Brain (organoid and tissue), 1 donor: ENCODE data around the gene EBI3. TPM values are rescaled to one million over a fixed set of nuclear protein-coding genes. Genes with fewer than 3 reads are reported as not detected.

Experiments used
- polyA plus RNA-seq: library from polyadenylated mRNA; stranded (reverse); fragments of 350-450 nt; fragmentation: Illumina TruSeq; extraction: RNeasy Lipid Tissue Mini Kit (QIAGEN cat#74804); gene quantifications from one replicate; pipeline ENCODE4 v1.2.3, GENCODE V29; 2015; ENCODE audit warnings: low read depth, low replicate concordance; ENCODE audit not compliant: insufficient read depth

Gene EBI3
- polyA plus RNA-seq, 1 donor from 2014 or later = 1.1 TPM

Other genes starting within 250 kb of the EBI3 start
- 3,920 TPM for gene EEF2, start 244.1 kb upstream of the EBI3 start, polyA plus RNA-seq
- 41.9 TPM for gene PIAS4, start 221.8 kb upstream of the EBI3 start, polyA plus RNA-seq
- gene ZBTB7A, start 162.6 kb upstream of the EBI3 start, polyA plus RNA-seq = 17.0 TPM
- 266 TPM for gene MAP2K2, start 105.4 kb upstream of the EBI3 start, polyA plus RNA-seq
- 0.39 TPM for gene CREB3L3, start 75.9 kb upstream of the EBI3 start, polyA plus RNA-seq
- 39.6 TPM for gene SIRT6, start 47.0 kb upstream of the EBI3 start, polyA plus RNA-seq
- 6.2 TPM for gene ANKRD24, start 46.8 kb upstream of the EBI3 start, polyA plus RNA-seq
- gene YJU2, start 17.6 kb downstream of the EBI3 start, polyA plus RNA-seq = 55.8 TPM
- 207 TPM for gene SHD, start 49.7 kb downstream of the EBI3 start, polyA plus RNA-seq
- gene TMIGD2, start 72.9 kb downstream of the EBI3 start, polyA plus RNA-seq = 2.9 TPM
- 106 TPM for gene FSD1, start 75.1 kb downstream of the EBI3 start, polyA plus RNA-seq
- 25.7 TPM for gene STAP2, start 109.3 kb downstream of the EBI3 start, polyA plus RNA-seq
- gene MPND, start 114.0 kb downstream of the EBI3 start, polyA plus RNA-seq = 73.2 TPM
- gene SH3GL1, start 171.0 kb downstream of the EBI3 start, polyA plus RNA-seq = 129 TPM
- gene CHAF1A, start 173.1 kb downstream of the EBI3 start, polyA plus RNA-seq = 36.3 TPM
- 266 TPM for gene UBXN6, start 228.3 kb downstream of the EBI3 start, polyA plus RNA-seq
- 150 TPM for gene HDGFL2, start 242.8 kb downstream of the EBI3 start, polyA plus RNA-seq